HEK293 (cell line): ENCODE measurements around the gene CFAP46.

Experiments
- YY1 ChIP-seq: fragments of 450-650 bp; formaldehyde crosslinking; IDR thresholded peaks from 2 replicates; pipeline ENCODE4 v1.5.1; 2018; ENCODE audit warnings: missing biosample characterization, missing genetic modification characterization
- ZNF174 ChIP-seq: fragments of 450-650 bp; formaldehyde crosslinking; IDR thresholded peaks from 2 replicates; pipeline ENCODE4 v1.5.0; 2017; ENCODE audit warnings: missing biosample characterization, mild to moderate bottlenecking, missing genetic modification characterization
- ZNF391 ChIP-seq: fragments of 450-650 bp; formaldehyde crosslinking; IDR thresholded peaks from 2 replicates; pipeline ENCODE4 v1.5.1; 2016; ENCODE audit warnings: low read depth, missing biosample characterization, missing genetic modification characterization, borderline replicate concordance

DNA sequence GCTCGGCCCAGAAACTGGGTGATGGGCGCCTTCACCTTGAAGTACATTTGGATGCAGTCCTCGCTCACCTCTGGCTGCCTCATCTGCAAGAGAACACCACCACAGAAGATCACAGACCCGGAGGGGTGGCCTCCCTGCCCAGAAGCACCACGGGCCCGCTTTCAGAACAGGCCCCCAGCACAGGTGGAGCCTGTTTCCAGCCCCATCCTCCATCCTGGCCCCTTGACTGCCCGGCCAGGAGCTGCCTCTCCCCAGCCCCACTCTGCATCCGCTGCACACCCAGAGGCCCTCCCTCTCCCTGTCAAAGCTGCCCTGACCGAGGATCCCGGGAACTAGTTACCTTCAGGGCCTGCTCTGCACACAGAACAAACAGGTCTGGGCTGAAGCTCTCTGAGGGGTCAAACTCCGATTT lies 724 bp downstream of the CFAP46 start:
- no peak for TF ChIP-seq ZNF391 (tag by site-specific recombination)
- TF ChIP-seq YY1 (tag by site-specific recombination): no peak
- TF ChIP-seq ZNF174: no peak
